GM12878 (cell line): ENCODE results near the gene C12orf60. TPM values are rescaled to one million over a fixed set of nuclear protein-coding genes. Genes with fewer than 3 reads are reported as not detected.

ENCODE experiments used
- ETV6 ChIP-seq, 2 experiments: fragments of 450-650 bp in 1 of 2; IDR thresholded peaks in 1 of 2; conservative IDR thresholded peaks in 1 of 2; 2 replicates each; pipeline ENCODE4 v1.6.1; 2014; ENCODE audit warnings: antibody characterized with exemption in 1 of 2, borderline replicate concordance in 1 of 2, low read depth in 1 of 2, mild to moderate bottlenecking in 1 of 2, moderate library complexity in 1 of 2
- HDGF ChIP-seq: fragments of 450-650 bp; IDR thresholded peaks from 2 replicates; pipeline ENCODE4 v1.6.1; 2016; ENCODE audit warnings: antibody characterized with exemption
- MEF2B ChIP-seq: fragments of 450-650 bp; IDR thresholded peaks from 2 replicates; pipeline ENCODE4 v1.6.1; 2018; ENCODE audit warnings: mild to moderate bottlenecking, moderate library complexity; ENCODE audit not compliant: partially characterized antibody, poor library complexity, severe bottlenecking
- RAD21 ChIP-seq: IDR thresholded peaks from 2 replicates; pipeline ENCODE4 v1.6.1; 2011; ENCODE audit warnings: mild to moderate bottlenecking, low read depth, low read length, moderate library complexity; ENCODE audit not compliant: insufficient read depth
- RAD51 ChIP-seq: fragments of 450-650 bp; IDR thresholded peaks from 2 replicates; pipeline ENCODE4 v1.6.1; 2016; ENCODE audit warnings: moderate library complexity, mild to moderate bottlenecking, inconsistent platforms
- polyA plus RNA-seq, 11 experiments: library from polyadenylated mRNA; depleted of rRNA in 4 of 11; unstranded in 6 of 11; stranded (reverse) in 5 of 11; fragments of >200 nt; fragmentation: Nextera tagmentation in 4 of 11; fragmentation: Illumina TruSeq in 1 of 11; extraction: Ambion mirVana in 4 of 11; extraction: Trizol in 1 of 11; gene quantifications; 1 replicate in 1 of 11; 2 replicates in 10 of 11; pipeline versions ENCODE4 v1.2.1 to v1.2.3, GENCODE V29; 2011 to 2016; ENCODE audit warnings: inconsistent platforms in 2 of 11, missing spikeins in 2 of 11, low read depth in 1 of 11
- total RNA-seq, 4 experiments: library from RNA; depleted of rRNA in 3 of 4; stranded (reverse); fragments of >200 nt in 3 of 4; fragmentation: Illumina TruSeq in 1 of 4; extraction: Trizol in 1 of 4; gene quantifications; 2 replicates each; pipeline versions ENCODE4 v1.2.1 to v1.2.3, GENCODE V29; 2013 to 2021
- TF ChIP-seq, protein P1 (sequence below): fragments of 450-650 bp; IDR thresholded peaks from 2 replicates; pipeline ENCODE4 v1.6.1; 2017; ENCODE audit warnings: mild to moderate bottlenecking, moderate library complexity
- TF ChIP-seq, protein P2 (sequence below): fragments of 450-650 bp; conservative IDR thresholded peaks from 2 replicates; pipeline ENCODE4 v1.6.1; 2017; ENCODE audit warnings: mild to moderate bottlenecking, moderate library complexity
- TF ChIP-seq, protein P3 (sequence below): fragments of 450-650 bp; IDR thresholded peaks from 2 replicates; pipeline ENCODE4 v1.6.1; 2016; ENCODE audit warnings: mild to moderate bottlenecking, moderate library complexity, borderline replicate concordance
- TF ChIP-seq, protein P4 (sequence below): IDR thresholded peaks from 2 replicates; pipeline ENCODE4 v1.6.1; 2012; ENCODE audit warnings: low read length, inconsistent platforms
- TF ChIP-seq, protein P5 (sequence below), 3 experiments: IDR thresholded peaks in 2 of 3; conservative IDR thresholded peaks in 1 of 3; 2 replicates each; pipeline ENCODE4 v1.5.1; 2011; ENCODE audit warnings: low read depth in 3 of 3, low read length in 3 of 3, mild to moderate bottlenecking in 3 of 3, control low read depth in 2 of 3, moderate library complexity in 2 of 3, inconsistent platforms in 1 of 3, mixed read lengths in 1 of 3; ENCODE audit not compliant: control insufficient read depth in 2 of 3, insufficient read depth in 1 of 3; ENCODE audit errors: extremely low read depth in 1 of 3
- TF ChIP-seq, protein P6 (sequence below): fragments of 450-650 bp; IDR thresholded peaks from 2 replicates; pipeline ENCODE4 v1.6.1; 2017; ENCODE audit warnings: borderline replicate concordance

The C12orf60 gene
- total and polyA plus RNA-seq, 10 of the 15 experiments (the other 5 are each of a cell fraction or from before 2014, with no cell fraction given) = 1.8 to 7.2 (median 3.2) TPM

DNA sequence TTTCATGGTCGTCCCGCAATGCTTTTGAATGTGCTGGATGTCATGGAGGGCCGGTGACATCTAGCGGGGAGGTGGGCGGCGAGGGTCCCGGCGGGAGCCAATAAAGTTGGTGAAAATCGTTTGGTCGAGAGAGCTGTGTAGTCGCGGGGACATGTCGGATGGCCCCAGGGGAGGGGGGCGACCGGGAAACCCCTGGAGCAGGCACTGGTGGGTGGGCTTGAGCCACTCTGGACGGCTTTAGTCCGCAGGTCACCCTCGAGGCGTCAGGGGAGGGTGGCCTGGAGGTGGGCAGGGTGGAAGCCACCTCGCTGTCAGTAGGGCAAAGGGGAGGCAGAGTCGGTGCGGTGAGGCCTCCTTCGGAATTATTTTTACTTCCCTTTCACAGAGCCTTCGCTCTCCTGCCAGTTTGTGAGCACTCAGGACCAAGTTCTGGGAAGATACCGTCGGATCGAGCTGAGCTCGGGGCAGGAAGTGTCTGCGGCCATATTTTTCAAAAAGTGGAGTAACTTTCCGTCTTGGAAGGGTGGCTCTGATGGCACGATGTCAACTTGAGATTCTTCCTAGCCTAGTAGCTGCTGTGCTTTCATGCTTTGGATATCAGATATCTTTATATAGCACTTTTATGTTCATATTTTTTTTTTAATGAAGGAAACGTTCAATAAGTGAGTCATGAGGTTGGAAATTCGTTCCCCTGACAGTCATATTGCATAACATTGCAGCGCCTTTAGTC, 28.4 kb upstream of the C12orf60 start (continued):
- TF ChIP-seq, protein P1, sequence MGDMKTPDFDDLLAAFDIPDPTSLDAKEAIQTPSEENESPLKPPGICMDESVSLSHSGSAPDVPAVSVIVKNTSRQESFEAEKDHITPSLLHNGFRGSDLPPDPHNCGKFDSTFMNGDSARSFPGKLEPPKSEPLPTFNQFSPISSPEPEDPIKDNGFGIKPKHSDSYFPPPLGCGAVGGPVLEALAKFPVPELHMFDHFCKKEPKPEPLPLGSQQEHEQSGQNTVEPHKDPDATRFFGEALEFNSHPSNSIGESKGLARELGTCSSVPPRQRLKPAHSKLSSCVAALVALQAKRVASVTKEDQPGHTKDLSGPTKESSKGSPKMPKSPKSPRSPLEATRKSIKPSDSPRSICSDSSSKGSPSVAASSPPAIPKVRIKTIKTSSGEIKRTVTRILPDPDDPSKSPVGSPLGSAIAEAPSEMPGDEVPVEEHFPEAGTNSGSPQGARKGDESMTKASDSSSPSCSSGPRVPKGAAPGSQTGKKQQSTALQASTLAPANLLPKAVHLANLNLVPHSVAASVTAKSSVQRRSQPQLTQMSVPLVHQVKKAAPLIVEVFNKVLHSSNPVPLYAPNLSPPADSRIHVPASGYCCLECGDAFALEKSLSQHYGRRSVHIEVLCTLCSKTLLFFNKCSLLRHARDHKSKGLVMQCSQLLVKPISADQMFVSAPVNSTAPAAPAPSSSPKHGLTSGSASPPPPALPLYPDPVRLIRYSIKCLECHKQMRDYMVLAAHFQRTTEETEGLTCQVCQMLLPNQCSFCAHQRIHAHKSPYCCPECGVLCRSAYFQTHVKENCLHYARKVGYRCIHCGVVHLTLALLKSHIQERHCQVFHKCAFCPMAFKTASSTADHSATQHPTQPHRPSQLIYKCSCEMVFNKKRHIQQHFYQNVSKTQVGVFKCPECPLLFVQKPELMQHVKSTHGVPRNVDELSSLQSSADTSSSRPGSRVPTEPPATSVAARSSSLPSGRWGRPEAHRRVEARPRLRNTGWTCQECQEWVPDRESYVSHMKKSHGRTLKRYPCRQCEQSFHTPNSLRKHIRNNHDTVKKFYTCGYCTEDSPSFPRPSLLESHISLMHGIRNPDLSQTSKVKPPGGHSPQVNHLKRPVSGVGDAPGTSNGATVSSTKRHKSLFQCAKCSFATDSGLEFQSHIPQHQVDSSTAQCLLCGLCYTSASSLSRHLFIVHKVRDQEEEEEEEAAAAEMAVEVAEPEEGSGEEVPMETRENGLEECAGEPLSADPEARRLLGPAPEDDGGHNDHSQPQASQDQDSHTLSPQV = no peak
- TF ChIP-seq MEF2B = peak; percentile 34
- TF ChIP-seq, protein P2, sequence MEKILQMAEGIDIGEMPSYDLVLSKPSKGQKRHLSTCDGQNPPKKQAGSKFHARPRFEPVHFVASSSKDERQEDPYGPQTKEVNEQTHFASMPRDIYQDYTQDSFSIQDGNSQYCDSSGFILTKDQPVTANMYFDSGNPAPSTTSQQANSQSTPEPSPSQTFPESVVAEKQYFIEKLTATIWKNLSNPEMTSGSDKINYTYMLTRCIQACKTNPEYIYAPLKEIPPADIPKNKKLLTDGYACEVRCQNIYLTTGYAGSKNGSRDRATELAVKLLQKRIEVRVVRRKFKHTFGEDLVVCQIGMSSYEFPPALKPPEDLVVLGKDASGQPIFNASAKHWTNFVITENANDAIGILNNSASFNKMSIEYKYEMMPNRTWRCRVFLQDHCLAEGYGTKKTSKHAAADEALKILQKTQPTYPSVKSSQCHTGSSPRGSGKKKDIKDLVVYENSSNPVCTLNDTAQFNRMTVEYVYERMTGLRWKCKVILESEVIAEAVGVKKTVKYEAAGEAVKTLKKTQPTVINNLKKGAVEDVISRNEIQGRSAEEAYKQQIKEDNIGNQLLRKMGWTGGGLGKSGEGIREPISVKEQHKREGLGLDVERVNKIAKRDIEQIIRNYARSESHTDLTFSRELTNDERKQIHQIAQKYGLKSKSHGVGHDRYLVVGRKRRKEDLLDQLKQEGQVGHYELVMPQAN = no peak
- TF ChIP-seq RAD51 = no peak
- TF ChIP-seq, protein P3, sequence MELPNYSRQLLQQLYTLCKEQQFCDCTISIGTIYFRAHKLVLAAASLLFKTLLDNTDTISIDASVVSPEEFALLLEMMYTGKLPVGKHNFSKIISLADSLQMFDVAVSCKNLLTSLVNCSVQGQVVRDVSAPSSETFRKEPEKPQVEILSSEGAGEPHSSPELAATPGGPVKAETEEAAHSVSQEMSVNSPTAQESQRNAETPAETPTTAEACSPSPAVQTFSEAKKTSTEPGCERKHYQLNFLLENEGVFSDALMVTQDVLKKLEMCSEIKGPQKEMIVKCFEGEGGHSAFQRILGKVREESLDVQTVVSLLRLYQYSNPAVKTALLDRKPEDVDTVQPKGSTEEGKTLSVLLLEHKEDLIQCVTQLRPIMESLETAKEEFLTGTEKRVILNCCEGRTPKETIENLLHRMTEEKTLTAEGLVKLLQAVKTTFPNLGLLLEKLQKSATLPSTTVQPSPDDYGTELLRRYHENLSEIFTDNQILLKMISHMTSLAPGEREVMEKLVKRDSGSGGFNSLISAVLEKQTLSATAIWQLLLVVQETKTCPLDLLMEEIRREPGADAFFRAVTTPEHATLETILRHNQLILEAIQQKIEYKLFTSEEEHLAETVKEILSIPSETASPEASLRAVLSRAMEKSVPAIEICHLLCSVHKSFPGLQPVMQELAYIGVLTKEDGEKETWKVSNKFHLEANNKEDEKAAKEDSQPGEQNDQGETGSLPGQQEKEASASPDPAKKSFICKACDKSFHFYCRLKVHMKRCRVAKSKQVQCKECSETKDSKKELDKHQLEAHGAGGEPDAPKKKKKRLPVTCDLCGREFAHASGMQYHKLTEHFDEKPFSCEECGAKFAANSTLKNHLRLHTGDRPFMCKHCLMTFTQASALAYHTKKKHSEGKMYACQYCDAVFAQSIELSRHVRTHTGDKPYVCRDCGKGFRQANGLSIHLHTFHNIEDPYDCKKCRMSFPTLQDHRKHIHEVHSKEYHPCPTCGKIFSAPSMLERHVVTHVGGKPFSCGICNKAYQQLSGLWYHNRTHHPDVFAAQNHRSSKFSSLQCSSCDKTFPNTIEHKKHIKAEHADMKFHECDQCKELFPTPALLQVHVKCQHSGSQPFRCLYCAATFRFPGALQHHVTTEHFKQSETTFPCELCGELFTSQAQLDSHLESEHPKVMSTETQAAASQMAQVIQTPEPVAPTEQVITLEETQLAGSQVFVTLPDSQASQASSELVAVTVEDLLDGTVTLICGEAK = no peak
- TF ChIP-seq, protein P4, sequence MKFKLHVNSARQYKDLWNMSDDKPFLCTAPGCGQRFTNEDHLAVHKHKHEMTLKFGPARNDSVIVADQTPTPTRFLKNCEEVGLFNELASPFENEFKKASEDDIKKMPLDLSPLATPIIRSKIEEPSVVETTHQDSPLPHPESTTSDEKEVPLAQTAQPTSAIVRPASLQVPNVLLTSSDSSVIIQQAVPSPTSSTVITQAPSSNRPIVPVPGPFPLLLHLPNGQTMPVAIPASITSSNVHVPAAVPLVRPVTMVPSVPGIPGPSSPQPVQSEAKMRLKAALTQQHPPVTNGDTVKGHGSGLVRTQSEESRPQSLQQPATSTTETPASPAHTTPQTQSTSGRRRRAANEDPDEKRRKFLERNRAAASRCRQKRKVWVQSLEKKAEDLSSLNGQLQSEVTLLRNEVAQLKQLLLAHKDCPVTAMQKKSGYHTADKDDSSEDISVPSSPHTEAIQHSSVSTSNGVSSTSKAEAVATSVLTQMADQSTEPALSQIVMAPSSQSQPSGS = no peak
- no peak for TF ChIP-seq HDGF
- TF ChIP-seq, protein P5, sequence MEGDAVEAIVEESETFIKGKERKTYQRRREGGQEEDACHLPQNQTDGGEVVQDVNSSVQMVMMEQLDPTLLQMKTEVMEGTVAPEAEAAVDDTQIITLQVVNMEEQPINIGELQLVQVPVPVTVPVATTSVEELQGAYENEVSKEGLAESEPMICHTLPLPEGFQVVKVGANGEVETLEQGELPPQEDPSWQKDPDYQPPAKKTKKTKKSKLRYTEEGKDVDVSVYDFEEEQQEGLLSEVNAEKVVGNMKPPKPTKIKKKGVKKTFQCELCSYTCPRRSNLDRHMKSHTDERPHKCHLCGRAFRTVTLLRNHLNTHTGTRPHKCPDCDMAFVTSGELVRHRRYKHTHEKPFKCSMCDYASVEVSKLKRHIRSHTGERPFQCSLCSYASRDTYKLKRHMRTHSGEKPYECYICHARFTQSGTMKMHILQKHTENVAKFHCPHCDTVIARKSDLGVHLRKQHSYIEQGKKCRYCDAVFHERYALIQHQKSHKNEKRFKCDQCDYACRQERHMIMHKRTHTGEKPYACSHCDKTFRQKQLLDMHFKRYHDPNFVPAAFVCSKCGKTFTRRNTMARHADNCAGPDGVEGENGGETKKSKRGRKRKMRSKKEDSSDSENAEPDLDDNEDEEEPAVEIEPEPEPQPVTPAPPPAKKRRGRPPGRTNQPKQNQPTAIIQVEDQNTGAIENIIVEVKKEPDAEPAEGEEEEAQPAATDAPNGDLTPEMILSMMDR (IDR thresholded peaks at IDR 0.05 in 2 of 3, conservative IDR thresholded peaks at IDR 0.05 in 1 of 3; ENCODE audit: control insufficient read depth in 2 of 3, extremely low read depth in 1 of 3, insufficient read depth in 1 of 3, low read depth in 3 of 3, low read length in 3 of 3) = 0 out of 6 replicates have a peak, but pooled peaks of 1 of the 3 experiments have one; percentile 3
- TF ChIP-seq ETV6 (conservative IDR thresholded peaks at IDR 0.05 in 1 of 2, IDR thresholded peaks at IDR 0.05 in 1 of 2; ENCODE audit: borderline replicate concordance in 1 of 2, low read depth in 1 of 2) = no peak
- TF ChIP-seq, protein P6, sequence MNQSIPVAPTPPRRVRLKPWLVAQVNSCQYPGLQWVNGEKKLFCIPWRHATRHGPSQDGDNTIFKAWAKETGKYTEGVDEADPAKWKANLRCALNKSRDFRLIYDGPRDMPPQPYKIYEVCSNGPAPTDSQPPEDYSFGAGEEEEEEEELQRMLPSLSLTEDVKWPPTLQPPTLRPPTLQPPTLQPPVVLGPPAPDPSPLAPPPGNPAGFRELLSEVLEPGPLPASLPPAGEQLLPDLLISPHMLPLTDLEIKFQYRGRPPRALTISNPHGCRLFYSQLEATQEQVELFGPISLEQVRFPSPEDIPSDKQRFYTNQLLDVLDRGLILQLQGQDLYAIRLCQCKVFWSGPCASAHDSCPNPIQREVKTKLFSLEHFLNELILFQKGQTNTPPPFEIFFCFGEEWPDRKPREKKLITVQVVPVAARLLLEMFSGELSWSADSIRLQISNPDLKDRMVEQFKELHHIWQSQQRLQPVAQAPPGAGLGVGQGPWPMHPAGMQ = no peak
- TF ChIP-seq RAD21 = peak; percentile 23; the same call in 1 of the 2 replicates
